OCI-LY1 (cell line): ENCODE measurements around the gene ACCS.

ENCODE experiments used
- H2AFZ ChIP-seq: fragments of 200-600 bp; sonication (generic), shearing (Covaris generic); 2 replicates; pipeline ENCODE4 v1.6.0; 2014; ENCODE audit warnings: antibody characterized with exemption, mild to moderate bottlenecking, low read length
- H3F3A ChIP-seq: fragments of 200-600 bp; sonication (generic), shearing (Covaris generic); 2 replicates; pipeline ENCODE4 v1.6.0; 2014; ENCODE audit warnings: mild to moderate bottlenecking, antibody characterized with exemption, low read length, moderate library complexity; ENCODE audit not compliant: insufficient read depth
- H3K27ac ChIP-seq: fragments of 200-600 bp; sonication (generic); 2 replicates; pipeline ENCODE4 v1.5.1; 2014; ENCODE audit warnings: low read length, mixed run types, mild to moderate bottlenecking, low read depth; ENCODE audit not compliant: poor library complexity, severe bottlenecking
- H3K27me3 ChIP-seq: fragments of 200-600 bp; sonication (generic); 2 replicates; pipeline ENCODE4 v1.6.0; 2014; ENCODE audit warnings: antibody characterized with exemption, mild to moderate bottlenecking, low read length, moderate library complexity; ENCODE audit not compliant: insufficient read depth
- H3K36me3 ChIP-seq: fragments of 200-600 bp; sonication (generic); 2 replicates; pipeline ENCODE4 v1.6.1; 2014; ENCODE audit warnings: mild to moderate bottlenecking, antibody characterized with exemption, low read length, moderate library complexity, mixed read lengths; ENCODE audit not compliant: insufficient read depth
- H3K4me1 ChIP-seq: fragments of 200-600 bp; sonication (generic); 2 replicates; pipeline ENCODE4 v1.5.1; 2014; ENCODE audit warnings: mild to moderate bottlenecking, low read length, moderate library complexity; ENCODE audit not compliant: insufficient read depth, severe bottlenecking
- H3K4me2 ChIP-seq: fragments of 200-600 bp; sonication (generic), shearing (Covaris generic); 2 replicates; pipeline ENCODE4 v1.6.1; 2014; ENCODE audit warnings: low read length
- H3K4me3 ChIP-seq: fragments of 200-600 bp; sonication (generic); 2 replicates; pipeline ENCODE4 v1.5.1; 2014; ENCODE audit warnings: low read length, low read depth, mild to moderate bottlenecking, mixed read lengths; ENCODE audit not compliant: poor library complexity, severe bottlenecking
- H3K79me2 ChIP-seq: fragments of 200-600 bp; shearing (Covaris generic); 2 replicates; pipeline ENCODE4 v1.6.1; 2016; ENCODE audit warnings: mixed run types, low read length, mixed read lengths; ENCODE audit not compliant: insufficient read depth
- H3K9ac ChIP-seq: fragments of 200-600 bp; sonication (generic), shearing (Covaris generic); 2 replicates; pipeline ENCODE4 v1.6.1; 2014; ENCODE audit warnings: mild to moderate bottlenecking, low read length, mixed read lengths
- H3K9me2 ChIP-seq: fragments of 200-600 bp; sonication (generic), shearing (Covaris generic); 2 replicates; pipeline ENCODE4 v1.6.1; 2014; ENCODE audit warnings: low read depth, mild to moderate bottlenecking, low read length, mixed read lengths
- H3K9me3 ChIP-seq: fragments of 200-600 bp; shearing (Covaris generic); 2 replicates; pipeline ENCODE4 v1.6.1; 2014; ENCODE audit warnings: low read length, mixed read lengths
- H4K20me1 ChIP-seq: fragments of 200-600 bp; sonication (generic), shearing (Covaris generic); 2 replicates; pipeline ENCODE4 v1.6.0; 2016; ENCODE audit warnings: mild to moderate bottlenecking, low read length; ENCODE audit not compliant: insufficient read depth
- CTCF ChIP-seq: fragments of 200-600 bp; sonication (generic), shearing (Covaris generic); IDR thresholded peaks from 2 replicates; pipeline ENCODE4 v1.5.1; 2017; ENCODE audit warnings: mild to moderate bottlenecking, antibody characterized with exemption, low read length, moderate library complexity, mixed read lengths
- EZH2 ChIP-seq: fragments of 200-600 bp; sonication (generic), shearing (Covaris generic); IDR thresholded peaks from 2 replicates; pipeline ENCODE4 v1.8.0; 2017; ENCODE audit warnings: borderline replicate concordance, mixed run types, mild to moderate bottlenecking, antibody characterized with exemption, low read length, moderate library complexity, mixed read lengths

Gene ACCS

GRCh38 chr11:44029507-44029845 is 36.6 kb upstream of the ACCS start:
- H4K20me1 ChIP-seq: no peaks in the 10 kb centered on the region
- no peaks in the 10 kb centered on the region for H3K36me3 ChIP-seq
- no peak overlapping the region for H3K4me2 ChIP-seq
- no peak for TF ChIP-seq CTCF
- no peak for TF ChIP-seq EZH2
- H3K4me1 ChIP-seq: no peaks in the 10 kb centered on the region
- no peak overlapping the region for H3K27ac ChIP-seq
- H3K27me3 ChIP-seq: no peaks in the 10 kb centered on the region; the same call in 1 of the 2 replicates
- no peak overlapping the region for H3K4me3 ChIP-seq
- H2AFZ ChIP-seq: no peak overlapping the region
- no peaks in the 10 kb centered on the region for H3K9me2 ChIP-seq
- H3K9me3 ChIP-seq: no peaks in the 10 kb centered on the region
- no peaks in the 10 kb centered on the region for H3F3A ChIP-seq
- no peaks in the 10 kb centered on the region for H3K79me2 ChIP-seq
- H3K9ac ChIP-seq: no peak overlapping the region

GRCh38 chr11:44029977-44030911 is 35.8 kb upstream of the ACCS start:
- H2AFZ ChIP-seq: no peak overlapping the region
- no peaks in the 10 kb centered on the region for H3K36me3 ChIP-seq
- no peak overlapping the region for H3K9ac ChIP-seq
- no peak overlapping the region for H3K4me2 ChIP-seq
- TF ChIP-seq EZH2: no peak
- no peak for TF ChIP-seq CTCF
- no peaks in the 10 kb centered on the region for H3F3A ChIP-seq
- no peaks in the 10 kb centered on the region for H3K4me1 ChIP-seq
- no peak overlapping the region for H3K4me3 ChIP-seq
- H3K79me2 ChIP-seq: no peaks in the 10 kb centered on the region
- peaks cover 1% of the 10 kb centered on the region; the same call in 1 of the 2 replicates for H3K27me3 ChIP-seq
- H3K9me2 ChIP-seq: no peaks in the 10 kb centered on the region
- H3K27ac ChIP-seq: no peak overlapping the region
- H4K20me1 ChIP-seq: no peaks in the 10 kb centered on the region
- H3K9me3 ChIP-seq: no peaks in the 10 kb centered on the region

- H3K4me2 ChIP-seq: no peak overlapping the region
Observed at GRCh38 chr11:44030996-44031395, 35.1 kb upstream of the ACCS start.

More at GRCh38 chr11:44030996-44031395, 35.1 kb upstream of the ACCS start:
- Histone ChIP-seq H3K36me3 (no peaks in the 10 kb centered on the region), H3K4me1 (no peaks in the 10 kb centered on the region), H4K20me1 (no peaks in the 10 kb centered on the region), H3K79me2 (no peaks in the 10 kb centered on the region), H3K9ac (no peak overlapping the region), H3K27me3 (peaks cover 4% of the 10 kb centered on the region; the same call in 1 of the 2 replicates), H2AFZ (no peak overlapping the region), H3K27ac (no peak overlapping the region), H3K9me3 (no peaks in the 10 kb centered on the region), H3K4me3 (no peak overlapping the region), H3F3A (no peaks in the 10 kb centered on the region), H3K9me2 (no peaks in the 10 kb centered on the region)
- TF ChIP-seq EZH2 (no peak), CTCF (no peak)
